Stimulated activated CD4-positive, alpha-beta T cell treated with anti-CD3 and anti-CD28 coated beads, Interleukin-12 subunit alpha, Interleukin-12 subunit beta, amount 100 ng/mL, for 24 hours (primary cell): ENCODE measurements around the gene SEZ6.
A peak's percentile ranks its signal among the peaks of the same experiment; 100 is the strongest.

Experiments used
- DNase-seq, 2 experiments: peaks; one replicate each; pipeline ENCODE4 v3.0.0-alpha.2; 2020; ENCODE audit warnings: low read depth in 2 of 2

SEZ6 gene

DNA sequence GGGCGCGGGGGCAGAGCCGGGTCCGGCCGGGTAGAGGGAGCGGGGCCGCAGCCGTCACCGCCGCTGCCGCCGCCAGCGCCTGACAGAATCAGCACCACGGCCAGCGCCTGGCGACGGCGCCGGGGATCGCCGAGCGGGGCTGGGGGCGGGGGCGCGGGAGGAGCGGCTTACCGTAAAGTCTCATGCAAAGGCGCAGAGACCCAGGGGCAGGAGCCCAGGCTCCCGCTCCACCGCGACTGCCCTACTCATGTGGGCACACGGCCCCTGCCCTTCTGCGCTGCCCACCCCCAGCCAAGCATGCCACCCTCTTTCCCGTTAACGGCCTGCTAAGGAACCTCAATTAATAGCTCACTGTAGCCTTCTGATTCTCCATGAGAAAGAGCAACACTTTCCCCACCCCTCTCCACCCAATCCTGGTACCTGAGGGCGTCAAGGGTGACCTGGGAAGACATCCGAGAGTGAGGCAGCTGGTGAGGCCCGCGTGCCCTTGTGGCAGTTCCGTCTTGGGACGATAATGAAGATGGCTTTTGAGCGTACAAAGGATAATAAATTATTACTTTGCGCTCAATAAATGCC, at the start of gene SEZ6:
Gene SEZ6, minus strand, starts transcription at position 98 of the 576 bp plus-strand sequence. CDS start 164 bp downstream, outside the sequence.
- DNase-seq, result peak; percentile 28 to 68

- DNase-seq, result no peak
These were observed 49.0 kb upstream of the SEZ6 start for GRCh38 chr17:29054835-29055234.

- no peak for DNase-seq
These were observed 45.9 kb upstream of the SEZ6 start for GRCh38 chr17:29051731-29052130.

DNA sequence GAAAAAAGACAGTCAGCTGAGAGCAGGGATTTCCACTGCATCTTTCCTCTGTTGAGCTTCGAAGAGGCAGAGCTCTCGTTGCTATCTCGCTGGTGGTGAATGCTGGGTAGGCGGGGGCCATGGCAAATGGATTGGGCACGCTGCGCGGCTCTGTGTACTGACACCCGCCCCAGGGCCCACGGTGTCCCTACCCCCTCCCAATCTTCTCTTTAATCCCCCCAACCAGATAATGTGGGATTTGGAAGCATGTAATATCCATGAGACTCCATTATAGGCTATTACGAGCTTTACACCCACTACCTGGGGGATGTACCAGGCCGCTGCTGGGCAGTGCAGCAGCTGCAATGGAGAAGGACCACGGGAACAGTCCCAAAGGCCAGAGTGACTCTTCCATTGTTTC, 45.4 kb upstream of the SEZ6 start:
- no peak for DNase-seq

GRCh38 chr17:29050176-29050575, 44.3 kb upstream of the SEZ6 start:
- no peak for DNase-seq

DNA sequence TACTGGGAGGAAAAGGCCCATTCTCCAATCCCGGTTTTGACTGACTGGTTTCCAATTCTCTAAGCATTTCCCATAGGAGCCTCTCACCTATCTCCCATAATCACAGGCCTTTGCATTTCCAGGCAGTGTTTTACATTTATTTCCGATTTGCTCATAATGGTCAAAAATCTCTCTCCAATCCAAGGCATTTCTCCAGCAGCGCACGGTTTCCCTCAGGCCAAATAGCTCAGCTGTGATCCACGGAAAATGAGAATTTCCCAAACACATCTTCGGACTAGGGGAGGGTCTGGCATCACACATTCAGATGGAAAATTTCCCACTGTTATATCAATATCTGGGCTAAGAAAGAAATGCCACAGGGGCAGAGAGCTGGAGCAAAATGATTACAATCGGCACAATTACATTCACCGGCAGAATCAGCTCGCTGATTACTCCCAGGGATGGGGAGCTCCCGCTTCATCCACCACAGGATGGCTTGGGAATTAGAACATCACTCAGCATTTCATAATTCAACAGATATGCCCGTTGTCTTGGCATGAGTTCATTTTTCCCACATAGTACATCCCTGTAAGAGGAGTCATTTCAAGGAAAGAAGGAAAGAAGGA, 43.8 kb upstream of the SEZ6 start:
- no peak for DNase-seq

DNA sequence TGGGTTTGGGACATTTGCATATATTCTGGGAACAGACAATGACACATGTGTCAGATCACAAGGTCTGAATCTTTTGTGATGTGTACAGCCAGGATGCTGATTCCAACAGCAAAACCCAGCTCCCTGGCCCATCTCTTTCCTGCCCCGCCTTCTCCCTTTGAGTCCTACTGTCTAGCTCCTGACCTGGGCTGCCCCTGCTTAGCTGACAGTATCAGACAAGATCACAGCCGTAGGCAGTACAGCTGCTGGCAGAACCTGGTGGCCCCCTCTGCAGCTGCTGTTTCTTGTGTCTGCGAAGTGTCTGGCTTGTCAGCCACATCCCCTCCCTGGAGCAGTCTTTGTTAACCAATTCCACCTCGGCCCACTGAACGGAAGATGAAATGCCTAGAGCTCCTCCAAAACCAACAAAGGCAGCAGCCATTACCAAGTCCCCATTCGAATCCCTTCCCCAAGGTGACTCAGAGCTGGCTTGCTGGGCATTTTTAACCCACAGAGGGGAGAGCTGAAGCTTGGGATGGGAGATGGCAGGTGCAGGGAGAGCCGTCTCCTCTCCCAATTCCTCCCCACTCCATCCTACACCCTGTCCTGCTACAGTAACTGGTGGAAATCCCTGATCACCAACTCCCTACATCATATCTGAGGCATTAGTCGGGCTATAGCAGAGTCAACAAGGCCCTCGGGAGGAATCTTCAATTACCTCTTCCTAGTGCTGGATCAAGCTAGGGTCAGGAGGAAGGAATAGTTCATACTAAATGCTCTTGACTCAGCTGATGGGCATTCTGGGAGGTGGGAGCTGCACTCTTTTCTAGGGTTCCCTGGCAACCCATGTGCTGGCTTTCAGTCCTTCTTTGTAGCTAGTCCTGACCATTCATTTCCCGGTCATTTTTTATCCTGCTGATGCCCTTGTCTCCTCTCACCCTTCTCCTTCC, 42.9 kb upstream of the SEZ6 start:
- no peak for DNase-seq

- no peak for DNase-seq
These were observed 40.6 kb upstream of the SEZ6 start for GRCh38 chr17:29046473-29046839.

DNA sequence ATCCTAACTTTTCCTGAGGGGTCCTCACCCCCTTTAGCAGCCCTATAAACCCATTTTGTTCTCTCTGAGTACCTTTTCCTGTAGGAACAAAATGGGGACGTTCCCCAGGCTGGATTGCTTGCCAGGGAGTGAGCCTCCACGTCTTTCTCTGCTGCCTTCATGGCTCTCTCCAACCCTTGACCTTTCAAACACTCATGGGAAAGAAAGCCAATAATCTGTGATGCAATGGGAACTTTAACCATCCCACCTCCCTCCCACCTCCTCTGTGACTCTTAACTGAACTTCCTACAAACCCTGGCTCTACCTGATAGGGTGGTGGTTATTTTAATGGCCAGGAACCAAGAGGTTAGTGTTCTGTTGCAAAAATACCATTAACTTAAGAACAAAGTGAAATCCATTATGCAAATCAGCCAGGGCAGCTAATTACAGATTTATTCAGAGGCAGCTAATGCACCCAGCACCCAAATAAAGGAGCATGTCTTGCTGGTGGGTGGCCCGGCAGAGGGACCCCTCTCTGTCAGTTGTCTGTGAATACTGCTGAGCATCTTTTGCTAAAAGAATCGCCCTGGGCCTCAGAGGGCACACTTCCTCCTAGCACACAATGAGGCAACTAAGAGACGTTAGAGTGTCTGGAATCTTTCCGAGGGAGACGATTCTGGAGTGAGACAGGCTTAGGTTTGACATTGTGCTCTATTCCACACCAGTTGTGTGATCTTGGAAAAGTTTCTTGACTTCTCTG, 40.1 kb upstream of the SEZ6 start:
- DNase-seq, result no peak

GRCh38 chr17:29045026-29045425, 39.2 kb upstream of the SEZ6 start:
- DNase-seq, result no peak

GRCh38 chr17:29043539-29044145, 37.8 kb upstream of the SEZ6 start:
- DNase-seq, result no peak

GRCh38 chr17:29042679-29043538, 37.1 kb upstream of the SEZ6 start, which contains the start of gene PIPOX:
PIPOX (plus strand) TSS chr17:29043141; CDS start chr17:29043226, 85 bp downstream.
- no peak for DNase-seq

GRCh38 chr17:29042026-29042678, 36.3 kb upstream of the SEZ6 start:
- DNase-seq, result no peak

GRCh38 chr17:29041571-29041970, 35.7 kb upstream of the SEZ6 start:
- DNase-seq, result no peak

DNA sequence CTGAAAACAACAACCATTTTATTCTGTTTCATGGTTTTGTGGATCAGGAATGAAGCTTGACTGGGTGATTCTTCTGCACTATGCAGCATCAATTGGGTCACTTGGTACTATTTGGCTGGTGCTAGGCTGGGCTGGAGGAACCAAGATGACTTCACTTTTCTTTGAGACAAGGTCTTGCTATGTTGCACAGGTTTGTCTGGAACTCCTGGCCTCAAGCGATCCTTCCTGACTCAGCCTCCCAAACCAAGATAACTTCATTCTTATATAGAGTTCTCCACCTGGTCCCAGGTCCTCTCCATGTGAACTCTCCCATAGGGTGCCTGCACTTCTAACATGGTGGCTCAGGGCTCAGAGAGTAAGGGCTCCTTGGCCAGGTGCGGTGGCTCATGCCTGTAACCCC, 35.3 kb upstream of the SEZ6 start:
- no peak for DNase-seq

DNA sequence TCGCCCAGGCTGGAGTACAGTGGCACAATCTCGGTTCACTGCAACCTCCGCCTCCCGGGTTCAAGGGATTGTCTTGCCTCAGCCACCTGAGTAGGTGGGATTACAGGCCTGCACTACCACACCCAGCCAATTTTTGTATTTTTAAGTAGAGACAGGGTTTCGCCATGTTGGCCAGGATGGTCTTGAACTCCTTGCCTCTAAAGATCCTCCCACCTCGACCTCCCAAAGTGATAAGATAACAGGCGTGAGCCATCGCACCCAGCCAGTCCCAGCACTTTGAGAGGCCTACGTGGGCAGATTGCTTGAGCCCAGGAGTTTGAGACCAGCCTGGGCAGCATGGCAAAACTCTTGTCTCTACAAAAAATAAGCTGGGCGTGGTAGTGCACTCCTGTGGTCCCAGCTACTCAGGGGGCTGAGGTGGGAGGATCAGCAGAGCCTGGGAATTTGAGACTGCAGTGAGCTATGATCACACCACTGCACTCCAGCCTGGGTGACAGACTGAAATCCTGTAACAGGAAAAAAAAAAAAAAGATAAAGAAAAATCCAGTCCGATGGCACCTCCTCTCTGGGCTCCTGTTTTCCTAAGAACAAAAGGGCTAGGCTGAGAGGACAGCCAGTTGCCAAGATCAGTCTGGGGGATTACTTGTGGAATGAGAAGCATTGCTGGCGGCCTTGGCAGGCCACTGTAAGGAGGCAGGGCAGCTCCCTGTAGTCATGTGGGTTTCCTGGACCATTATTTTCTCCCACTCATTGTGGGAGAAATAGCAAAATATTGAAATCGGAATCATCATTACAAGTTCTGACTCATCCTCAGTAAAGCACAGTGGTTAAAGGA, 34.1 kb upstream of the SEZ6 start:
- no peak for DNase-seq

DNA sequence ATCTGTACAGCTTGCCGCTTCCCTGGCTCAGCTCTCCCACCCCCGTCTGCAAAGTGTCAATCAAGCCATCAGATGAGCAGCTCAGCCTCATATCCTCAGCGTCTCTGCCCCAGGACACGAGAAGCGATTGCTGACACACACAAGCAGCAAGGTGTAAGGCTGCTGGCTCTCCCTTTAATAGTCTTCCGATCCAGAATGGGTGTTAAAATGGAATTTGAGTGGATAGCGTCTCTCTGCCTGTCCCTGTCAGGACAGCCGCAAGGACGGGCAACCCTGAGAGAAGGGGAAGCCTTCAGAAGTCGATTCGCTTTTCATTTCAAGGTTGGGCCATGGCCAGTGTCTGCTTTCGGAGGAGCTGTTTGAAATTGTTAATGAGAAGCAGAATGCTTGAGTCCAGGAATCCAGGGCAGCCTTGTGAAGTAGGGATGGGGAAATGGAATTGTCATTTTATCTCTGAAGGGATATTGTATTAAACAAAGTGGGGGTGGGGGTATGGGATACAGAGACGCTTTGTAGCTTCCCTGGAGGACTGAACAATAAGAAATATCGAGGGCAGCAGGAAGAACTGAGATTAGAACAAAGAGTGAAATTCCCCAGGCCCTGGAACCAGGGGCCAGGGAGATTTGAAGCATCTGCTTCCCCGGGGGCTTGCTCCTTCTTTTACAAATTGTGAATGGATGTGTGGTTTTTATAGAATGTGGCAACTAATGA, 32.4 kb upstream of the SEZ6 start:
- DNase-seq, result no peak

DNA sequence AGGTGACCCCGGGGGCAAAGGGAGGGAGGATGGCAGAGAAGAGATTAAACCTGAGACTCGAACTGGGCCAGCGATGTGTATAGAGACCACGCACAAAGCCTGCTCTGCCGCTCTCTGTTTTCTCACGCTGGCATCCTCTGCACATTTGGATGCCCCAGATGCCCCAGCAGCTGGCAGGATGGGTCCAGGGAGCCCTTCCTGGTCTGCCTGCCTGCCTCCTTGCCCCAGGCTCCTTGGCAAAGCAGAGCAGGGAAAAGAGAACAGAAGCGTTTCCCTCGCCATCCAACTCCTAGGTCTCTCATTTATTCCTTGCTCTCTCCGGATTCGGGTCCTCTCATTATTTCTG, 31.9 kb upstream of the SEZ6 start:
- no peak for DNase-seq

GRCh38 chr17:29036584-29036983, 30.8 kb upstream of the SEZ6 start:
- no peak for DNase-seq
